Tibial nerve (tissue), 4 donors: ENCODE results near the gene DISC1. TPM values are rescaled to one million over a fixed set of nuclear protein-coding genes. Genes with fewer than 3 reads are reported as not detected.

Source experiments
- DNase-seq, 2 donors: peaks; one replicate each; pipeline ENCODE4 v3.0.0-alpha.2; 2019; ENCODE audit warnings: low spot score in 2 of 2
- H3K27ac ChIP-seq, 4 donors: fragments of 200-600 bp; sonication (generic) in 3 of 4; one replicate each; pipeline ENCODE4 v1.5.1; 2017 to 2019; ENCODE audit warnings: mild to moderate bottlenecking in 1 of 4
- H3K27me3 ChIP-seq, 2 donors: fragments of 200-600 bp; sonication (generic) in 1 of 2; one replicate each; pipeline versions ENCODE4 v1.5.1 to v1.6.0; 2017 to 2019
- H3K36me3 ChIP-seq, 3 donors: fragments of 200-600 bp; sonication (generic); one replicate each; pipeline ENCODE4 v1.5.1; 2018 to 2019
- H3K4me1 ChIP-seq, 4 donors: fragments of 200-600 bp; sonication (generic) in 3 of 4; one replicate each; pipeline ENCODE4 v1.5.1; 2017 to 2019
- H3K4me3 ChIP-seq, 4 donors: fragments of 200-600 bp; sonication (generic) in 3 of 4; one replicate each; pipeline ENCODE4 v1.5.1; 2017 to 2019; ENCODE audit warnings: mild to moderate bottlenecking in 1 of 4, moderate library complexity in 1 of 4
- H3K9me3 ChIP-seq, 4 donors: fragments of 200-600 bp; sonication (generic) in 3 of 4; one replicate each; pipeline ENCODE4 v1.5.1; 2017 to 2019
- CTCF ChIP-seq, 5 experiments: fragments of 200-600 bp in 3 of 5; fragments of 450-650 bp in 2 of 5; sonication (generic) in 3 of 5; IDR thresholded peaks; one replicate each; pipeline ENCODE4 v1.5.1; 2016 to 2019; ENCODE audit warnings: antibody characterized with exemption in 5 of 5, mild to moderate bottlenecking in 3 of 5, moderate library complexity in 2 of 5
- EP300 ChIP-seq, 2 donors: sonication (generic); formaldehyde crosslinking; IDR thresholded peaks; one replicate each; pipeline ENCODE4 v1.6.1; 2017; ENCODE audit warnings: antibody characterized with exemption in 2 of 2, mild to moderate bottlenecking in 1 of 2
- POLR2A ChIP-seq, 2 donors: fragments of 450-650 bp; IDR thresholded peaks; one replicate each; pipeline ENCODE4 v1.6.1; 2017; ENCODE audit warnings: antibody characterized with exemption in 2 of 2, mild to moderate bottlenecking in 2 of 2, moderate library complexity in 2 of 2
- WGBS, 2 donors: methylation state at CpG; one replicate each; pipeline ENCODE4 v1.1.5; 2018; 5-methylcytosine and 5-hydroxymethylcytosine counted together
- total RNA-seq, 4 donors: library from RNA; depleted of rRNA; stranded (reverse); fragments of >200 nt; gene quantifications; one replicate each; pipeline ENCODE4 v1.1.0, GENCODE V29; 2016

Gene DISC1
- total RNA-seq, 4 donors from 2014 or later: 29.9 to 39.0 (median 32.7) TPM

- Histone ChIP-seq H3K27ac (no peak overlapping the region), H3K36me3 (peaks cover 0 to 18% (median 0%) of the 10 kb centered on the region in 3 donors), H3K9me3 (no peaks in the 10 kb centered on the region), H3K4me1 (peaks cover 0 to 4% (median 0%) of the 10 kb centered on the region in 4 donors), H3K27me3 (no peaks in the 10 kb centered on the region), H3K4me3 (no peak overlapping the region)
- DNase-seq: no peak
- TF ChIP-seq EP300 (IDR thresholded peaks at IDR 0.05) (no peak), CTCF (IDR thresholded peaks at IDR 0.05) (no peak), POLR2A (IDR thresholded peaks at IDR 0.05) (no peak)
These were observed 109.9 kb downstream of the DISC1 start for GRCh38 chr1:231736464-231736863.

GRCh38 chr1:231738554-231738953 lies 112.0 kb downstream of the DISC1 start:
- no peak for TF ChIP-seq EP300 (IDR thresholded peaks at IDR 0.05)
- no peak for TF ChIP-seq POLR2A (IDR thresholded peaks at IDR 0.05)
- TF ChIP-seq CTCF (IDR thresholded peaks at IDR 0.05): no peak
- Histone ChIP-seq H3K4me3 (no peak overlapping the region), H3K9me3 (no peaks in the 10 kb centered on the region), H3K4me1 (no peaks in the 10 kb centered on the region), H3K36me3 (peaks cover 0 to 18% (median 0%) of the 10 kb centered on the region in 3 donors), H3K27me3 (no peaks in the 10 kb centered on the region), H3K27ac (no peak overlapping the region)
- 94 to 100% methylated on average over 1 of the region's 1 CpG for WGBS, 2 donors
- no peak for DNase-seq

- WGBS, 2 donors: 46 to 47% methylated on average over 4 of the region's 4 CpGs
- TF ChIP-seq POLR2A (IDR thresholded peaks at IDR 0.05): no peak
- no peak for TF ChIP-seq CTCF (IDR thresholded peaks at IDR 0.05)
- no peak for TF ChIP-seq EP300 (IDR thresholded peaks at IDR 0.05)
- Histone ChIP-seq H3K27me3 (no peaks in the 10 kb centered on the region), H3K4me3 (no peak overlapping the region), H3K4me1 (peaks cover 0 to 6% (median 0%) of the 10 kb centered on the region in 4 donors), H3K36me3 (peaks cover 0 to 8% (median 0%) of the 10 kb centered on the region in 3 donors), H3K9me3 (peaks cover 0 to 5% (median 0%) of the 10 kb centered on the region in 4 donors), H3K27ac (no peak overlapping the region)
- DNase-seq: no peak
These were observed 117.4 kb downstream of the DISC1 start for GRCh38 chr1:231743966-231744365.

- Histone ChIP-seq H3K9me3 (peaks cover 0 to 15% (median 6%) of the 10 kb centered on the region in 4 donors), H3K4me1 (peaks cover 0 to 6% (median 0%) of the 10 kb centered on the region in 4 donors), H3K27me3 (no peaks in the 10 kb centered on the region), H3K27ac (no peak overlapping the region), H3K4me3 (no peak overlapping the region), H3K36me3 (peaks cover 0 to 42% (median 0%) of the 10 kb centered on the region in 3 donors)
- DNase-seq: peak in 1 of 2 donors; percentile 14
- WGBS, 2 donors: 66 to 79% methylated on average over 2 of the region's 2 CpGs
- TF ChIP-seq CTCF (IDR thresholded peaks at IDR 0.05) (no peak), POLR2A (IDR thresholded peaks at IDR 0.05) (no peak), EP300 (IDR thresholded peaks at IDR 0.05) (no peak)
These were observed 122.3 kb downstream of the DISC1 start for GRCh38 chr1:231748760-231749415.

GRCh38 chr1:231750296-231750695 lies 123.7 kb downstream of the DISC1 start:
- DNase-seq: no peak
- H3K4me3 ChIP-seq: no peak overlapping the region
- peaks cover 0 to 19% (median 6%) of the 10 kb centered on the region in 4 donors for H3K9me3 ChIP-seq
- H3K36me3 ChIP-seq: peaks cover 0 to 56% (median 0%) of the 10 kb centered on the region in 3 donors
- H3K27ac ChIP-seq: no peak overlapping the region
- H3K27me3 ChIP-seq: no peaks in the 10 kb centered on the region
- 93 to 96% methylated on average over 2 of the region's 2 CpGs for WGBS, 2 donors
- TF ChIP-seq EP300 (IDR thresholded peaks at IDR 0.05) (no peak), POLR2A (IDR thresholded peaks at IDR 0.05) (no peak), CTCF (IDR thresholded peaks at IDR 0.05) (no peak)
- peaks cover 0 to 6% (median 0%) of the 10 kb centered on the region in 4 donors for H3K4me1 ChIP-seq
